ENCODE data around the gene PTPRF. TPM values are rescaled to one million over a fixed set of nuclear protein-coding genes. Genes with fewer than 3 reads are reported as not detected.

PTPRF gene
- total RNA-seq, 2 donors from 2014 or later: 0.25 to 21.9 TPM

DNA sequence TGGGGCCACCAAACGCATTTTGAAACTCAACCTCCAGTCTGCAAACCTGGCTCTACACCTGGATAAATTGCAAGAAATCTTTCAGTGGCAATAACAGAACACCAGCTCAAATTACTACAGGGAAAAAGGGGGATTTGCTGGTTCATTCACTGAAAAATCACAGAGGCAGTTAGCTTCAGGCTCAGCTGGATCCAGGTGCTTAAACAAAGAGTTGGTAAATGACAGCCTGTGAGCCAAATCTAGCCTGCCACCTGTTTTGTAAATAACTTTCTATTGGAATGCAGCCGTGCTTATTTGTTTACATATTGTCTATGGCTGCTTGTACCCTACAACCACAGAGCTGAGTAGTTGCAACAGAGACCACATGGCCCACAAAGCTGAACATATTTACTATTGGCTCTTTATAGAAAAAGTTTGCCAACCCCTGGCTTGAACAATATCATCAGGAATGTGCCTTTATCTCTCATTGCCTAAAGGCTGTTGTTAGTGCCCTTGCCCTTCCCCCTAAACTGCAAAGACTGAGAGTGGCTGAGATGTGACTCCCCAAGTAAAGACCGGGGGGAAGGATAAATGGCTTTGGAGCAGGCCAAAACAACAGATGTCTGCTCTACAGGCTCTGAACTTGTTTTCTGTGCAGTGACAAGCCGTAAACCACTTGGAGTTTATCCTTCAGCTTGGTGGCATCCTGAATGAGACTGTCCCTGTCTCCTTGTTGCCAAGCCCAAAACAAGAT lies 21.5 kb upstream of the PTPRF start:
- no peak for DNase-seq (ENCODE audit: low spot score in 2 of 2)
- no peak for ATAC-seq
- Mint-ChIP-seq H3K9me3 (no peaks in the 10 kb centered on the region), H3K36me3 (no peaks in the 10 kb centered on the region), H3K27ac (no peak overlapping the region)

DNA sequence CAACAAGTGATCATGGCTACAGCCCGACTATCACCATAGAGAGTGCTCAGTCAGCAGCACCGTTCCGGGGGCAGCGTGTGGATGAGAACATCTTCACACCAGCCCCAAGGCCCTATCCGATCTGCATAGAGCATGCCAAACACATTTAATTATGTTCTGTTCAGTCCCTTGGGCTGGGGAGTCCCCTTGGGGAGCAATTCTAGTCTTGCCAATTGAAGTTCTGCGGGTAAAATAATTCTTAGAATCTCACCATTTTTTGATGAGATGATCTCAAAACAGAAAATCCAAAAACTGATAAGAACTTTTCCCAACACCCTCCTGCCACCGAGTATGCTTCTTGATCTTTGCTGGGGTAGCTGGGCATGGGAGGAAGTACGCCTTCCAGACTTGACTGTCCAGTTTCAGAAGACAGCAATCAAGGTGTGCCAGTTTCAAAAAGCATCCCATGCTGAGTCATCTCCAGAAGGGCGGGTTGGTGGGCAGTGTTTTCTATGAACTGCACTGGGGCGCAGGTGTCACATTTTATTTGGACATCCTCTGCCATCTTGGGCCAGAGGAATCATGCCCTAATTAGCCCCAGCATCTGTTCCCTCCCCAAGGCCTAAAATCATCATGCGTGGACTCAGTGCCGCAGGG lies 20.8 kb upstream of the PTPRF start:
- Mint-ChIP-seq H3K36me3 (no peaks in the 10 kb centered on the region), H3K9me3 (no peaks in the 10 kb centered on the region), H3K27ac (no peak overlapping the region)
- ATAC-seq (peak in 1 of 2 donors; percentile 74), DNase-seq (ENCODE audit: low spot score in 2 of 2) (no peak)

DNA sequence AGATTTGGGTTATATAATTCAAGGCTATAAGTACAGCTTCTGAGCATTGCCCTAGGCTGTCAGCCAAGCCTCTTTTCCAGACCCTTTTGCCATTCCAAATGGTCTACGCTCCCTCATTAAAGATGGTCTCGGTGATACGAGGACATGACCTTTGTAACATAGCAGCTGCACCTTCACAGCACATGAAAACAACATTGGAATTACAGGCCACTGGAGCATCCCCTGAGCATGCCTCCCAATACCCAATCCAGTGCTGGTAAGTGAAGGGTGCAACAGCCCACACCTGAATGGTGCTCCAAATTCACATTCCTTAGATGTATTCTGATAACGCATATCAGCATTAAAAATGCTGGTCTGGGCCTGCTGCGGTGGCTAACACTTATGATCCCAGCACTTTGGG lies 20.1 kb upstream of the PTPRF start:
- H3K27ac Mint-ChIP-seq: no peak overlapping the region
- no peaks in the 10 kb centered on the region for H3K36me3 Mint-ChIP-seq
- DNase-seq (ENCODE audit: low spot score in 2 of 2) (no peak), ATAC-seq (no peak)
- no peaks in the 10 kb centered on the region for H3K9me3 Mint-ChIP-seq

DNA sequence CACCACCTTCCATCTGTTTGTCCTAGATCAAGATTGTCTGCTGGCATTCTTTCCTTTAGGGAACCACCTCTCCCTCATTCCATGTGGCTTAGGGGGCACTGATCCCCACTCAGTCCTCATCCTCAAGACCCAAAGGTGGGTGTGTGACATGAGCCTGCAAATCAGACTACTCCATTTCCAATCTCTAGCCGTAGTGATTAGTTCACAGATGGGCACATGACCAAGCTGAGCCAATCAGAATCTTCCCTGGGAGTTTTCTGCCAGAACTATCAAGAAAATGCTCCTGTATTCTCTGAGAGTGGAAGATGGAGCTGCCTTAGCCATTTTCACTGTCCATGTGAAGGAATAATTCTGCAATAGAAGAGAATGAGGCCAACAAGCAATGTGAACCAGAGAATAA lies 19.3 kb upstream of the PTPRF start:
- no peak overlapping the region for H3K27ac Mint-ChIP-seq
- ATAC-seq: no peak
- no peaks in the 10 kb centered on the region for H3K36me3 Mint-ChIP-seq
- DNase-seq (ENCODE audit: low spot score in 2 of 2): no peak
- no peaks in the 10 kb centered on the region for H3K9me3 Mint-ChIP-seq

DNA sequence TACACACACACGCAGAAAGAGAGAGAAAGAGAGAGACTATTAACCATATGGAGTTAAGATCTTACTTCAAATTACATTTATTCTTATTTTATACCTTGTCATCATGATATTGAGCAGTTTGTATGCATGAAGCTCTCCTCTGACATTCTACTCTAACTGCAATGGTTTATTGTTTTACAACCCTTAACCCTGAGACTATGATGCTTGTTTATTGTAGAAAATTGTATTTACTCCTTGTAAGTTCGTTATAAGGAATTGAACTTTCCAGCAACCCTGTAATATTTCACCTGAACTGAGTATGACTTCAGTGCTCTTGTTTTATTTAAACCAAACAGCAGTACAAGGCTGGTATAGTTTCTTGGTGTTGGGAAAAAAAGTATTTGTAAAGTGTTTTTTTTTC lies 18.6 kb upstream of the PTPRF start:
- no peaks in the 10 kb centered on the region for H3K9me3 Mint-ChIP-seq
- DNase-seq (ENCODE audit: low spot score in 2 of 2): no peak
- no peak for ATAC-seq
- H3K27ac Mint-ChIP-seq: no peak overlapping the region
- no peaks in the 10 kb centered on the region for H3K36me3 Mint-ChIP-seq

DNA sequence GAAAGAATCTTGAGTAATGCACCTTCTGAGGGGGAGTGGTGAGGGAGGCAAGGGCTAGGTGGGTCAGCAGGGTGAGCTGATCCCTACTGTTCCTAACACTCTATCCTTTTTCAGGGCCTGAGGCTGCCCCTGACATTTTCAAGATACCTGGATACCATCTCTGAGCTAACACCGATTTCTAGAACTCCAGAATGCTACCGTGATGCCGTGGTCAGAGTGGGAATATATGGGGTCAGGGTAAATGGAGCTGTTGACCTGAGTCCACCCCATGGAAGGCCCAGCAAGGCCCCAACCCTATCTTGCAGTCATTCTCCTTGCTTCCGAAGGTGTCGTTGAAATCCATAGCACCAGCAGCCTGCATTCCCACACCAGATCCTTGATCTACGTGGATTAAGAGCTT lies 18.0 kb upstream of the PTPRF start:
- Mint-ChIP-seq H3K27ac (no peak overlapping the region), H3K36me3 (no peaks in the 10 kb centered on the region), H3K9me3 (no peaks in the 10 kb centered on the region)
- DNase-seq (ENCODE audit: low spot score in 2 of 2) (no peak), ATAC-seq (no peak)

DNA sequence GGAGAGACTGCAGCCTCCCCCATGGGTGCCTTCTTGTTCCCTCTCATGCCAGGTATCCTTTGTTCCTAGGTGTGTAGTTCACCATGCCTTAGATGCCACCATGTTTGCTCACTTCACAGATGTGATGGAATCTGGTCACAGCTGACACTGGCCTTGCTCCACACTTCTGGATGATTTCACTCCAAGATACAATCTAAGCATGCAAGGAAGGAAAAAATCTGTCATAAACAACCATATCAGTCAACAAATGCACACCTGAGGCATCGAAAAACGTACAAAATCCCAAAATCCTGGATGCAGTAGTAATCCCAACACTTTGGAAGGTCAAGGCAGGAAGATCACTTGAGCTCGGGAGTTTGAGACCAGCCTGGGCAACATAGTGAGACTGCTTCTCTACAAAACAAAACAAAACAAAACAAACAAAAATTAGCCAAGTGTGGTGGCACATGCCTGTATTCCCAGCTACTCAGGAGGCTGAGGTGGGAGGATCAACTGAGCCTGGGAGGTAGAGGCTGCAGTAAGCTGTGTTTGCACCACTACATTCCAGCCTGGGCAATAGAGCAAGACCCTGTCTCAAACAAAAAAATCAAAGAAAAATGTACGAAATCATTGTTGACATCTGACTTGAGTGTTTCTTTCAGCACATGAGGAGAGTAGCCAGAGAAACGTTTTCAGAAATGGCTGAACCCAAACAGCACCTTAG lies 17.1 kb upstream of the PTPRF start:
- no peaks in the 10 kb centered on the region for H3K9me3 Mint-ChIP-seq
- no peak for ATAC-seq
- H3K27ac Mint-ChIP-seq: no peak overlapping the region
- H3K36me3 Mint-ChIP-seq: no peaks in the 10 kb centered on the region
- DNase-seq (ENCODE audit: low spot score in 2 of 2): peak in 1 of 2 donors; percentile 14

DNA sequence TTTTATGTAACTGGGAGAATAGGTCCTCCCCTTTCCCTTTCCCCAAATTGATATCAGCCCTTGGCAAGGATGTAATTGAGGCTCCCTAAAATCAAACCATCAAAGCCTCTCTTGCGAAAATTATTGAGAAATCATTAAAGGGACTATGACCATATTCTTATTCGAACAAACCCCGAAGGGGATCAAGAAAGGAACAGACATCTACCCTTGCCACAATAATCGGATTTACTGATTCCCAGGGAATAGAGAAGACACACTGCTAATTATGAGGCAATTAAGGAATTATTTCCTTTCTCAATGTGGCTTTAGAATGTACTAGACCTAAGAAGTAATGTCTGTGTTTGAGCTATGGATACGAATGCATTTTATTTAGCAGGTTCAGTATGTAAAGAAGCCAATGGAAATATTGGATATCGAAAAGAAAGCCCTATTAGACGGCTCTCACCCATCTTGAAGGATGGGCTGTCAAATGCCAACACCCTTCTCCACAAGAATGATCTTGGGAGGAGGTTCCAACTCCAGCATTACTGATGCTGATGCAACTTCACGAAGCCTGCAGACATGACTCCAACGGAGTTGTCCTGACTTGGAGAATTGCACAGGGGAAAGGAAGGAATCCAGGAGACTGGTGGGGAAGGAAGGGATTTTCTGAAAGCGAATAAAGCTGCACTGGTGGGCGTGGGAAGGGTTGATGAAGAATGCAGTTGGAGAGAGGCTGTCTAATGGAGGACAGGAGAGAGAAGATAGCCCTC lies 11.6 kb upstream of the PTPRF start:
- no peak overlapping the region for H3K27ac Mint-ChIP-seq
- no peaks in the 10 kb centered on the region for H3K36me3 Mint-ChIP-seq
- ATAC-seq (no peak), DNase-seq (ENCODE audit: low spot score in 2 of 2) (no peak)
- H3K9me3 Mint-ChIP-seq: no peaks in the 10 kb centered on the region

DNA sequence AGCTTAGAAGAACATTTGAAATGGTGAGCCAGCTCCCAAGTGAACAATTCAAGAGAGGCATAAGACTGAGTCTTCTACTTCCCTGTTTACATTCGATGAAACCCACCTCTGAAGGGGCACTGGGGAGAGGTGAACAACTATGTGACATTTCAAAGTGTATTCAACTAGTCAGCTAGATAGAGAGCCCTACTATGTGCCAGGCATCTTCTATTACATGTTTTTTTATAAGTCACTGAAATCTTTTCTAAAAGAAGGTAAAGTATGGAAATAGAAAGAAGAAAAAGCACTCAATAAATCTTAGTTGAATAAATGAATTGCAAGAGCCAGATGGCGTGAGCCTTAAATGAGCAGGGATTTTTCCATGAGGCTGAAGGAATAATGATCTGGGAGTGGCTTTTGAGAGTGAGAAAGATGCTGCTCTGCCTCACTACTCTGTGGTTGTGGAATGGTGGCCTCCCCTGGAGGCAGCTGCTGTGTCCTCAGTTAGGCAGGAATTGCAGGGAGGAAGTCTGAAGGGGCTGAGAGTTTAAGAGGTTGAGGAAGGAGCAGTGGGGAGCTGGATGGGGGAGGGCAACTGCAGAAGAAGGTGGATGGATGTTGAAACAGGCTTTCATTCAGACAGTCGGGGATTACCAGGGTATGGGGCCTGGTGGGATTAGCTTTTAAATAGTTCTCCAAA lies 10.4 kb upstream of the PTPRF start:
- Mint-ChIP-seq H3K9me3 (no peaks in the 10 kb centered on the region), H3K27ac (no peak overlapping the region)

DNA sequence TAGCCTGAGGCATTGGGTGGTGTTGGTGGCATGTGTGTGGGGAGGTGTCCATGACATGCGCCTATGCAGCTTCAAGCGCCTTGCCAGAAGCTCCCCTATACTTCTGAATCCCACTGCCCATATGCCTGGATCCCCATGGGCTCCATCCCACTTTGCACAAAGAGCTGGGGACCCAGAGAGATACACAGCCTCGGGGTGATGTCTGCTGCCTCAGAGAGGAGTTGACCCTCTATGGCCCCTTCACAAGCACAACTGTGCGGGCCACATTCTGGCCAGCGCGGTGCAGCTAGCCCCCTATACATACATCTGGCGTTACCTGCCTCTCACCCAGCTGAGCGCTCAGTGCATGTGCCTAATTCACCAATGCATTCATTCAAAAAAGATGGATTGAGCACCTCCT lies 9.6 kb upstream of the PTPRF start:
- DNase-seq (ENCODE audit: low spot score in 2 of 2): no peak
- Mint-ChIP-seq H3K9me3 (no peaks in the 10 kb centered on the region), H3K36me3 (no peaks in the 10 kb centered on the region), H3K27ac (no peak overlapping the region)
- ATAC-seq: no peak

More for the DNA sequence above, 10.4 kb upstream of the PTPRF start:
- ATAC-seq: no peak
- H3K36me3 Mint-ChIP-seq: no peaks in the 10 kb centered on the region
- DNase-seq (ENCODE audit: low spot score in 2 of 2): no peak

DNA sequence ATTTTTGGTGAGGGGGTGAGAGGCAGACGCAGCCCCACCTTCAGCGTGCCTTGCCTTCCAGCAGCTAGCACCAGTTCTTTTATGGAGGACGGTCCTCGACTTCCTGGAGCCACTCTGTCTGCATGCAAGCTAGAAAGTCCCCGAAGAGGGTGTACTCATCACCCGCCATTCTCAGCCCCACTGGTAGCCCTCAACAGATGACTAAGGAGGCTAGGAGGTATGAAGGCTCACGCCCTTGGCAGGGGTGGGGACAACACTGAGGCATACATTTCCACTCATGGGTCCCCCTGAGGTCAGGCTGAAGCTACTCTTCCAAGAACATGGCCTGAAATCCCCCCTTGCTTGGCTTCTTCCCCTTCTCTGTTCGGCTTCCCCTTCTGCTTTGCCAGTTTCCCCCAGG lies 8.9 kb upstream of the PTPRF start:
- H3K9me3 Mint-ChIP-seq: no peaks in the 10 kb centered on the region
- no peaks in the 10 kb centered on the region for H3K36me3 Mint-ChIP-seq
- no peak for ATAC-seq
- H3K27ac Mint-ChIP-seq: no peak overlapping the region
- DNase-seq (ENCODE audit: low spot score in 2 of 2): no peak

DNA sequence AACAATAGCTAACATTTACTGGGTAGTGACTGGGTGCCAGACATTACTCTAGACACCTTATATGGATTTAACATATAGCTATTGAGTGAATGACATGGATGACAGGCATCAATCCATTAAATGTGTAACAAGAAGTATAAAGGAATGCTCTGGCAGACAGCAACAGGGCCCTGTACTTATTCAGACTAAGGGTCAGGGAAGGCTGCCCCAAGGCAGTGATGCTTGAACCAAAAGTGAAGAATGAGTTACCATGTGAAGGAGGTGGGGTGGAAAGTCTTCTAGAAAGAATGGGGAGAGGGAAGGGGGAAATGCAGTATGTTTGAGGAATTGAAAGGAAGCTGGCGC lies 8.3 kb upstream of the PTPRF start:
- no peak for DNase-seq (ENCODE audit: low spot score in 2 of 2)
- H3K36me3 Mint-ChIP-seq: no peaks in the 10 kb centered on the region
- H3K27ac Mint-ChIP-seq: no peak overlapping the region
- no peaks in the 10 kb centered on the region for H3K9me3 Mint-ChIP-seq
- ATAC-seq: no peak

DNA sequence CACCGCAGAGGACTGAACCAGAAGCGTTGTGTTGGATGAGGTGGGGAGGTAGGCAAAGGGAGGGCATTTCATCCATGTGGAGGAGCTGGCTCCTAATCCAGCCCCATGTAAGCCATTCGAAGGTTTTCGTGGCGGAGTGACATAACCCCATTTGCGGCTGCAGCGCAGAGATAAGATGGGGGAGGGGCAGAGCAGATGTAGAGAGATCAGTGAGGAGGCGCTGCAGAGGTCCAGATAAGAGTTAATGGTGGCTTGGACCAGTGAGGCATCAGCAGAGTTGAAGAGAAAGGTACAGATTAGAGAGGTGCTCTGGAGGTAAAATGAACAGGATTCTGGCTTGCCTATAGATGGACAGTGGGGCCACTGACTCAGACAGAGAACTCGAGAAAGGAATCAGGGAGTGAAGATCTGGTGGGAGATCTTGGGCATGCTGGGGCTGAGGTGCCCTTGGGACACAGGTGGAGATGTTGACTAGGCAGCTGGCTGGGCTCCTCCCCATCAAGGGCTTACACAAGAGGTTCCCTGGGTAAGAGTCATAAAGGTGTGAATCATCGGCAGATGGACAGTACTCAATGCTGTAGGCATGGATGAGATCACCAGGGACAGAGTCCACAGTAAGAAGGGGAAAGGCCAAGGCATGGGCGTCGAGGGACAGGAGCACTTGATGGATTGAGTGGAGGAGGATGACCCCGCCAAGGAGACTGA lies 7.8 kb upstream of the PTPRF start:
- no peaks in the 10 kb centered on the region for H3K9me3 Mint-ChIP-seq
- ATAC-seq: peak in 1 of 2 donors; percentile 59
- no peak overlapping the region for H3K27ac Mint-ChIP-seq

DNA sequence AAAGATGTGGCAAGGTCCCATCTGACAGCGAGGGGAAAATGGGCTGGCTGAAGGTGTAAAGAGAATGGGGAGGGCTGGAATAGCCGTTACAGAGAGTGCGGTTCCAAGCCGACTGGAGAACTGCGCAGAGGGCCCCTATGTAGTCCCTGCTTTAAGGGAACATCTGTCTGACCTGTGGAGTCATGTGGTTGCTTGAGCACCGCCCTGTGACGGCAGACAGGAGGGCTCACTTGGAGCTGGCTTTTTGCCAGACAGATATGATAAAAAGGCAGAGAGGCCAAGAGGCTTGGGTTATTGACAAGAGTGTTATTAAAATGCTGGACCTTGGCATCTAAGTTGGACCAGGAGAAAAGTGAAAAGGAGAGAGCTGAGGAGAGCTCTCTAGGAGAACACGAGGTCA lies 5.9 kb upstream of the PTPRF start:
- H3K36me3 Mint-ChIP-seq: no peaks in the 10 kb centered on the region
- DNase-seq (ENCODE audit: low spot score in 2 of 2): no peak
- ATAC-seq: no peak
- no peak overlapping the region for H3K27ac Mint-ChIP-seq
- H3K9me3 Mint-ChIP-seq: no peaks in the 10 kb centered on the region

More for the DNA sequence above, 7.8 kb upstream of the PTPRF start:
- no peaks in the 10 kb centered on the region for H3K36me3 Mint-ChIP-seq
- DNase-seq (ENCODE audit: low spot score in 2 of 2): no peak

DNA sequence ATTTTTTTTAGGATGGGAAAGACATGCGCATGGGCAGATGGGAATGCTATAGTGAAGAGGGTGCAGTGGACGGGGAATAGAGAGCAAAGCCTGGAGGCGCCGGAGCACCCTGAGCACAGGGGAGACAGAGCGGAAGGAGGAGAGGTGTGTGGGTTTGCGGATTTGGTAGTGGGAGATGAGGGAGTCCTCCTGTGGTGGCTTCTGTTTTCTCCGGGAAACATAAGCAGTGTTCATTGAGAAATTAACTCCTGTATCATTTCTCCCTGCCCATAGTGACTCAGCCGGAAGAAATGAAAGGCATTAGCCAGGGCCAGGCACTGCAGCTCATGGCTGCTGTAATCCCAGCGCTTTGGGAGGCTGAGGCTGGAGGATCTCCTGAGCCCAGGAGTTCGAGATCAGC lies 4.7 kb upstream of the PTPRF start:
- Mint-ChIP-seq H3K36me3 (peaks cover 7% of the 10 kb centered on the region in 2 donors), H3K9me3 (no peaks in the 10 kb centered on the region), H3K27ac (no peak overlapping the region)
- ATAC-seq: no peak
- DNase-seq (ENCODE audit: low spot score in 2 of 2): no peak
